H1 (cell line): ENCODE data around the gene COL12A1.

Experiments
- KDM1A ChIP-seq: fragments of 200-600, 300-600 bp; sonication (generic); IDR thresholded peaks from 2 replicates; pipeline ENCODE4 v1.7.1; 2016; ENCODE audit warnings: mild to moderate bottlenecking, low read length, borderline replicate concordance
- POLR2A ChIP-seq, 2 experiments: IDR thresholded peaks; 1 replicate in 1 of 2; 2 replicates in 1 of 2; pipeline ENCODE4 v1.6.1; 2011; ENCODE audit warnings: low read depth in 2 of 2, low read length in 2 of 2, mild to moderate bottlenecking in 2 of 2; ENCODE audit errors: control extremely low read depth in 1 of 2
- RAD21 ChIP-seq, 2 experiments: IDR thresholded peaks in 1 of 2; conservative IDR thresholded peaks in 1 of 2; 2 replicates each; pipeline ENCODE4 v1.6.1; 2011; ENCODE audit warnings: low read depth in 2 of 2, low read length in 2 of 2, improper control_type of control experiment in 1 of 2, inconsistent platforms in 1 of 2, mild to moderate bottlenecking in 1 of 2, moderate library complexity in 1 of 2
- TF ChIP-seq, protein P1 (sequence below), 3 experiments: IDR thresholded peaks; 1 replicate in 2 of 3; 2 replicates in 1 of 3; pipeline versions ENCODE4 v1.5.1 to v1.6.1; 2011; ENCODE audit warnings: low read length in 3 of 3, mild to moderate bottlenecking in 3 of 3, inconsistent platforms in 2 of 3, low read depth in 1 of 3, moderate library complexity in 1 of 3; ENCODE audit not compliant: insufficient read depth in 1 of 3; ENCODE audit errors: control extremely low read depth in 1 of 3

GRCh38 chr6:75147512-75147911 lies 58.3 kb downstream of the COL12A1 start:
- no peak for TF ChIP-seq RAD21 (IDR thresholded peaks at IDR 0.05 in 1 of 2, conservative IDR thresholded peaks at IDR 0.05 in 1 of 2; ENCODE audit: low read depth in 2 of 2, low read length in 2 of 2)
- TF ChIP-seq, protein P1, sequence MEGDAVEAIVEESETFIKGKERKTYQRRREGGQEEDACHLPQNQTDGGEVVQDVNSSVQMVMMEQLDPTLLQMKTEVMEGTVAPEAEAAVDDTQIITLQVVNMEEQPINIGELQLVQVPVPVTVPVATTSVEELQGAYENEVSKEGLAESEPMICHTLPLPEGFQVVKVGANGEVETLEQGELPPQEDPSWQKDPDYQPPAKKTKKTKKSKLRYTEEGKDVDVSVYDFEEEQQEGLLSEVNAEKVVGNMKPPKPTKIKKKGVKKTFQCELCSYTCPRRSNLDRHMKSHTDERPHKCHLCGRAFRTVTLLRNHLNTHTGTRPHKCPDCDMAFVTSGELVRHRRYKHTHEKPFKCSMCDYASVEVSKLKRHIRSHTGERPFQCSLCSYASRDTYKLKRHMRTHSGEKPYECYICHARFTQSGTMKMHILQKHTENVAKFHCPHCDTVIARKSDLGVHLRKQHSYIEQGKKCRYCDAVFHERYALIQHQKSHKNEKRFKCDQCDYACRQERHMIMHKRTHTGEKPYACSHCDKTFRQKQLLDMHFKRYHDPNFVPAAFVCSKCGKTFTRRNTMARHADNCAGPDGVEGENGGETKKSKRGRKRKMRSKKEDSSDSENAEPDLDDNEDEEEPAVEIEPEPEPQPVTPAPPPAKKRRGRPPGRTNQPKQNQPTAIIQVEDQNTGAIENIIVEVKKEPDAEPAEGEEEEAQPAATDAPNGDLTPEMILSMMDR (IDR thresholded peaks at IDR 0.05; ENCODE audit: control extremely low read depth in 1 of 3, insufficient read depth in 1 of 3, low read depth in 1 of 3, low read length in 3 of 3), result no peak
- TF ChIP-seq POLR2A (IDR thresholded peaks at IDR 0.05; ENCODE audit: control extremely low read depth in 1 of 2, low read depth in 2 of 2, low read length in 2 of 2), result no peak
- TF ChIP-seq KDM1A, result no peak
